Skeletal muscle tissue (tissue), 4 donors: ENCODE results near the gene COL20A1. TPM values are rescaled to one million over a fixed set of nuclear protein-coding genes. Genes with fewer than 3 reads are reported as not detected.

Experiments used
- H3K27ac ChIP-seq: one replicate; pipeline ENCODE4 v1.7.0; 2013; ENCODE audit warnings: mild to moderate bottlenecking, low read depth, low read length, inconsistent platforms
- H3K27me3 ChIP-seq, 3 donors: one replicate each; pipeline ENCODE4 v1.7.0; 2013; ENCODE audit warnings: low read length in 3 of 3; ENCODE audit not compliant: control insufficient read depth in 3 of 3, insufficient read depth in 3 of 3
- H3K36me3 ChIP-seq, 3 donors: one replicate each; pipeline ENCODE4 v1.7.0; 2013; ENCODE audit warnings: low read length in 3 of 3; ENCODE audit not compliant: control insufficient read depth in 3 of 3, insufficient read depth in 3 of 3
- H3K4me1 ChIP-seq, 3 donors: one replicate each; pipeline ENCODE4 v1.7.0; 2013; ENCODE audit warnings: low read length in 3 of 3, mild to moderate bottlenecking in 3 of 3; ENCODE audit not compliant: control insufficient read depth in 3 of 3, insufficient read depth in 3 of 3
- H3K4me3 ChIP-seq, 3 donors: one replicate each; pipeline ENCODE4 v1.7.0; 2013; ENCODE audit warnings: low read length in 3 of 3
- H3K9ac ChIP-seq, 3 donors: one replicate each; pipeline ENCODE4 v1.7.0; 2013; ENCODE audit warnings: low read length in 3 of 3, mild to moderate bottlenecking in 3 of 3, moderate library complexity in 2 of 3, low read depth in 1 of 3
- H3K9me3 ChIP-seq, 3 donors: one replicate each; pipeline ENCODE4 v1.7.0; 2013; ENCODE audit warnings: low read length in 3 of 3; ENCODE audit not compliant: control insufficient read depth in 3 of 3
- total RNA-seq: library from RNA; depleted of rRNA; stranded (reverse); fragments of >200 nt; gene quantifications from one replicate; pipeline ENCODE4 v1.2.3, GENCODE V29; 2014
- donor health status: Osteomylitis.

Gene COL20A1
- total RNA-seq, 1 donor from 2014 or later: 2.6 TPM

- Histone ChIP-seq H3K9me3 (no peaks in the 10 kb centered on the region), H3K4me3 (no peak overlapping the region), H3K27me3 (peaks cover 64 to 80% (median 70%) of the 10 kb centered on the region in 3 donors), H3K9ac (no peak overlapping the region), H3K36me3 (no peaks in the 10 kb centered on the region), H3K27ac (no peak overlapping the region), H3K4me1 (peaks cover 0 to 4% (median 0%) of the 10 kb centered on the region in 3 donors)
Measured at GRCh38 chr20:63253065-63253437, 39.9 kb upstream of the COL20A1 start.

- Histone ChIP-seq H3K36me3 (no peaks in the 10 kb centered on the region), H3K27ac (no peak overlapping the region), H3K4me3 (no peak overlapping the region), H3K9me3 (no peaks in the 10 kb centered on the region), H3K9ac (no peak overlapping the region), H3K27me3 (peaks cover 66 to 80% (median 71%) of the 10 kb centered on the region in 3 donors), H3K4me1 (peaks cover 0 to 4% (median 0%) of the 10 kb centered on the region in 3 donors)
Measured at GRCh38 chr20:63253438-63254231, 39.4 kb upstream of the COL20A1 start.

GRCh38 chr20:63254232-63254605 lies 38.8 kb upstream of the COL20A1 start, which contains the start of gene NKAIN4:
Gene NKAIN4, minus strand, starts transcription at chr20:63254463. Its CDS starts 13 bp downstream, at chr20:63254450.
- Histone ChIP-seq H3K9me3 (no peaks in the 10 kb centered on the region), H3K36me3 (no peaks in the 10 kb centered on the region), H3K4me3 (no peak within 1 kb of the TSS), H3K27me3 (peaks cover 61 to 81% (median 71%) of the 10 kb centered on the region in 3 donors), H3K27ac (no peak within 1 kb of the TSS), H3K9ac (no peak within 1 kb of the TSS), H3K4me1 (peaks cover 0 to 4% (median 0%) of the 10 kb centered on the region in 3 donors)

- peaks cover 0 to 4% (median 0%) of the 10 kb centered on the region in 3 donors for H3K4me1 ChIP-seq
- H3K36me3 ChIP-seq: no peaks in the 10 kb centered on the region
- peaks cover 58 to 81% (median 72%) of the 10 kb centered on the region in 3 donors for H3K27me3 ChIP-seq
- H3K9me3 ChIP-seq: no peaks in the 10 kb centered on the region
- no peak overlapping the region for H3K27ac ChIP-seq
- H3K9ac ChIP-seq: no peak overlapping the region
- H3K4me3 ChIP-seq: no peak overlapping the region
Measured at GRCh38 chr20:63254606-63255384, 38.2 kb upstream of the COL20A1 start.

- no peaks in the 10 kb centered on the region for H3K9me3 ChIP-seq
- H3K9ac ChIP-seq: no peak overlapping the region
- H3K4me3 ChIP-seq: no peak overlapping the region
- peaks cover 62 to 87% (median 76%) of the 10 kb centered on the region in 3 donors for H3K27me3 ChIP-seq
- H3K27ac ChIP-seq: no peak overlapping the region
- peaks cover 0 to 4% (median 0%) of the 10 kb centered on the region in 3 donors for H3K4me1 ChIP-seq
- no peaks in the 10 kb centered on the region for H3K36me3 ChIP-seq
Measured at GRCh38 chr20:63255931-63256704, 36.9 kb upstream of the COL20A1 start.

- no peak overlapping the region for H3K27ac ChIP-seq
- no peaks in the 10 kb centered on the region for H3K9me3 ChIP-seq
- no peak overlapping the region for H3K4me3 ChIP-seq
- no peak overlapping the region for H3K9ac ChIP-seq
- peaks cover 66 to 91% (median 81%) of the 10 kb centered on the region in 3 donors for H3K27me3 ChIP-seq
- H3K36me3 ChIP-seq: no peaks in the 10 kb centered on the region
- peaks cover 0 to 4% (median 0%) of the 10 kb centered on the region in 3 donors for H3K4me1 ChIP-seq
Measured at GRCh38 chr20:63256954-63257353, 36.0 kb upstream of the COL20A1 start.

GRCh38 chr20:63257629-63258028 lies 35.4 kb upstream of the COL20A1 start:
- Histone ChIP-seq H3K27me3 (peaks cover 63 to 93% (median 81%) of the 10 kb centered on the region in 3 donors), H3K36me3 (no peaks in the 10 kb centered on the region), H3K27ac (no peak overlapping the region), H3K4me3 (no peak overlapping the region), H3K9ac (no peak overlapping the region), H3K9me3 (no peaks in the 10 kb centered on the region), H3K4me1 (peaks cover 0 to 4% (median 0%) of the 10 kb centered on the region in 3 donors)

GRCh38 chr20:63258781-63259180 lies 34.2 kb upstream of the COL20A1 start:
- Histone ChIP-seq H3K27me3 (peaks cover 60 to 90% (median 79%) of the 10 kb centered on the region in 3 donors), H3K9me3 (no peaks in the 10 kb centered on the region), H3K27ac (no peak overlapping the region), H3K4me3 (no peak overlapping the region), H3K36me3 (no peaks in the 10 kb centered on the region), H3K4me1 (no peaks in the 10 kb centered on the region), H3K9ac (no peak overlapping the region)

GRCh38 chr20:63259734-63260460 lies 33.1 kb upstream of the COL20A1 start:
- no peaks in the 10 kb centered on the region for H3K4me1 ChIP-seq
- no peak overlapping the region for H3K27ac ChIP-seq
- H3K9me3 ChIP-seq: no peaks in the 10 kb centered on the region
- peaks cover 67 to 93% (median 81%) of the 10 kb centered on the region in 3 donors for H3K27me3 ChIP-seq
- no peak overlapping the region for H3K9ac ChIP-seq
- no peaks in the 10 kb centered on the region for H3K36me3 ChIP-seq
- no peak overlapping the region for H3K4me3 ChIP-seq
